Smooth muscle cell (in vitro differentiated cells): ENCODE measurements around the gene ZNF627. TPM values are rescaled to one million over a fixed set of nuclear protein-coding genes. Genes with fewer than 3 reads are reported as not detected.

Experiments used
- DNase-seq: peaks from one replicate; lab custom pipeline; 2025; ENCODE audit not compliant: unreplicated experiment; lab: John Stamatoyannopoulos, UW
- H2AFZ ChIP-seq: fragments of 200-600 bp; sonication (generic); 2 replicates; pipeline ENCODE4 v1.6.0; 2016; ENCODE audit warnings: antibody characterized with exemption, low read depth, mild to moderate bottlenecking
- H3F3A ChIP-seq: fragments of 200-600 bp; sonication (generic); 2 replicates; pipeline ENCODE4 v1.6.0; 2017; ENCODE audit warnings: antibody characterized with exemption, low read depth
- H3K27ac ChIP-seq: fragments of 200-600 bp; sonication (generic); 2 replicates; pipeline ENCODE4 v1.5.1; 2016; ENCODE audit warnings: low read depth, mild to moderate bottlenecking
- H3K27me3 ChIP-seq: fragments of 200-600 bp; sonication (generic); 2 replicates; pipeline ENCODE4 v1.6.1; 2016; ENCODE audit warnings: low read depth, mild to moderate bottlenecking
- H3K36me3 ChIP-seq: fragments of 200-600 bp; sonication (generic); 2 replicates; pipeline ENCODE4 v1.5.1; 2016; ENCODE audit warnings: low read depth
- H3K4me1 ChIP-seq: fragments of 200-600 bp; sonication (generic); 2 replicates; pipeline ENCODE4 v1.5.1; 2016; ENCODE audit warnings: low read depth
- H3K4me2 ChIP-seq: fragments of 200-600 bp; sonication (generic); 2 replicates; pipeline ENCODE4 v1.6.0; 2016; ENCODE audit warnings: mild to moderate bottlenecking
- H3K4me3 ChIP-seq: fragments of 200-600 bp; sonication (generic); 2 replicates; pipeline ENCODE4 v1.5.1; 2016; ENCODE audit warnings: mild to moderate bottlenecking
- H3K79me2 ChIP-seq: fragments of 200-600 bp; sonication (generic); 2 replicates; pipeline ENCODE4 v1.6.0; 2016; ENCODE audit warnings: low read depth, mild to moderate bottlenecking
- H3K9ac ChIP-seq: fragments of 200-600 bp; sonication (generic); 2 replicates; pipeline ENCODE4 v1.6.0; 2016; ENCODE audit warnings: low read depth
- H3K9me3 ChIP-seq: fragments of 200-600 bp; sonication (generic); replicated peaks from 2 replicates; pipeline ENCODE4 v1.5.1; 2016; ENCODE audit warnings: low read depth
- H4K20me1 ChIP-seq: fragments of 200-600 bp; sonication (generic); 2 replicates; pipeline ENCODE4 v1.6.0; 2016; ENCODE audit warnings: low read depth
- WGBS: methylation state at CpG from one replicate; pipeline ENCODE4 v1.1.7; 2016; ENCODE audit warnings: low lambda C conversion rate; 5-methylcytosine and 5-hydroxymethylcytosine counted together
- polyA plus RNA-seq: library from polyadenylated mRNA; unstranded; fragments of >200 nt; fragmentation: Nextera tagmentation; extraction: Ambion mirVana; gene quantifications from 2 replicates; pipeline ENCODE4 v1.2.1, GENCODE V29; 2016
- total RNA-seq: library from RNA; depleted of rRNA; stranded (reverse); fragments of >200 nt; gene quantifications from 2 replicates; pipeline ENCODE4 v1.2.3, GENCODE V29; 2014
- TF ChIP-seq, protein P1 (sequence below): fragments of 200-600 bp; sonication (generic); IDR thresholded peaks from 2 replicates; pipeline ENCODE4 v1.5.1; 2017; ENCODE audit warnings: borderline replicate concordance, mild to moderate bottlenecking, antibody characterized with exemption; ENCODE audit not compliant: insufficient read depth, poor library complexity, severe bottlenecking

The ZNF627 gene
- total and polyA plus RNA-seq, 2 experiments from 2014 or later = 10.6 to 24.1 TPM

DNA sequence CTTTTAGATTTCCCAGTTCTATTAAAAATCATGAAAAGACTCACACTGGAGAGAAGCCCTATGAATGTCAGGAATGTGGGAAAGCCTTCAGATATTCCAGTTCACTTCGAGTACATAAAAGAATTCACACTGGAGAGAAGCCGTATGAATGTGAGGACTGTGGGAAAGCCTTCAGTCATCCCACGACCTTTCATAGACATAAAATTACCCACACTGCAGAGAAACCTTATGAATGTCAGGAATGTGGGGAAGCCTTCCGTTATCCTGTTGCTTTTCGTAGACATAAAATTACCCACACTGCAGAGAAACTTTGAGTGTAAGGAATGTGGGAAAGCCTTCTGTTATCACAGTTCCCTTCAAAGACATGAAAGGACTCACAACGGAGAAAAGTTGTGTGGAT lies 55.2 kb downstream of the ZNF627 start:
- H2AFZ ChIP-seq = no peak overlapping the region
- TF ChIP-seq, protein P1, sequence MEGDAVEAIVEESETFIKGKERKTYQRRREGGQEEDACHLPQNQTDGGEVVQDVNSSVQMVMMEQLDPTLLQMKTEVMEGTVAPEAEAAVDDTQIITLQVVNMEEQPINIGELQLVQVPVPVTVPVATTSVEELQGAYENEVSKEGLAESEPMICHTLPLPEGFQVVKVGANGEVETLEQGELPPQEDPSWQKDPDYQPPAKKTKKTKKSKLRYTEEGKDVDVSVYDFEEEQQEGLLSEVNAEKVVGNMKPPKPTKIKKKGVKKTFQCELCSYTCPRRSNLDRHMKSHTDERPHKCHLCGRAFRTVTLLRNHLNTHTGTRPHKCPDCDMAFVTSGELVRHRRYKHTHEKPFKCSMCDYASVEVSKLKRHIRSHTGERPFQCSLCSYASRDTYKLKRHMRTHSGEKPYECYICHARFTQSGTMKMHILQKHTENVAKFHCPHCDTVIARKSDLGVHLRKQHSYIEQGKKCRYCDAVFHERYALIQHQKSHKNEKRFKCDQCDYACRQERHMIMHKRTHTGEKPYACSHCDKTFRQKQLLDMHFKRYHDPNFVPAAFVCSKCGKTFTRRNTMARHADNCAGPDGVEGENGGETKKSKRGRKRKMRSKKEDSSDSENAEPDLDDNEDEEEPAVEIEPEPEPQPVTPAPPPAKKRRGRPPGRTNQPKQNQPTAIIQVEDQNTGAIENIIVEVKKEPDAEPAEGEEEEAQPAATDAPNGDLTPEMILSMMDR = no peak
- peaks cover 27% of the 10 kb centered on the region for H3K36me3 ChIP-seq
- WGBS = 97% methylated on average over 6 of the region's 6 CpGs
- no peak overlapping the region for H3K4me2 ChIP-seq
- H3K4me1 ChIP-seq = no peaks in the 10 kb centered on the region
- H4K20me1 ChIP-seq = no peaks in the 10 kb centered on the region
- H3K9ac ChIP-seq = no peak overlapping the region
- no peaks in the 10 kb centered on the region for H3K79me2 ChIP-seq
- H3K4me3 ChIP-seq = no peak overlapping the region
- H3K27ac ChIP-seq = no peak overlapping the region
- no peaks in the 10 kb centered on the region for H3K27me3 ChIP-seq
- no peaks in the 10 kb centered on the region for H3F3A ChIP-seq
- no peak for DNase-seq
- peaks cover 28% of the 10 kb centered on the region for H3K9me3 ChIP-seq

DNA sequence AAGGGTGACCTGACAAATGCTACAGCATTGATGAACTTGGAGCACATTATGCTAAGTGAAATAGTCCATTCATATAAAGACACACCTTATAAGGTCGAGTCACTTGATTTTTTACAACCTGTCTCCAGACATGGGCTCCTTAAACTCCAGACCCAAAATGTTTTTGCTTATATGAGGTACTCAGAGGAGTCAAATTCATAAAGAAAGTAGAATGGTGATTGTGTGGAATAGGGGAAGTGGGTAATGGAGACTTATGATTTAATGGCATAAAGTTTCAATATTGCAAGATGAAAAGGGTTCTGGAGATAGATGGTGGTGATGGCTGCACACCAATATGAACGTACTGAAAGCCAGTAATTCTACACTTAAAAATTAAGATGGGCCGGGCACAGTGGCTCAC lies 59.3 kb downstream of the ZNF627 start:
- Histone ChIP-seq H3K27ac (no peak overlapping the region), H3K4me3 (no peak overlapping the region), H3K79me2 (no peaks in the 10 kb centered on the region), H3F3A (no peaks in the 10 kb centered on the region), H3K9ac (no peak overlapping the region), H3K9me3 (peaks cover 21% of the 10 kb centered on the region), H3K4me1 (no peaks in the 10 kb centered on the region), H3K36me3 (peaks cover 22% of the 10 kb centered on the region), H2AFZ (no peak overlapping the region), H3K4me2 (no peak overlapping the region), H3K27me3 (no peaks in the 10 kb centered on the region), H4K20me1 (no peaks in the 10 kb centered on the region)
- TF ChIP-seq, protein P1 = no peak
- WGBS = 98% methylated on average over 3 of the region's 3 CpGs
- DNase-seq = no peak

DNA sequence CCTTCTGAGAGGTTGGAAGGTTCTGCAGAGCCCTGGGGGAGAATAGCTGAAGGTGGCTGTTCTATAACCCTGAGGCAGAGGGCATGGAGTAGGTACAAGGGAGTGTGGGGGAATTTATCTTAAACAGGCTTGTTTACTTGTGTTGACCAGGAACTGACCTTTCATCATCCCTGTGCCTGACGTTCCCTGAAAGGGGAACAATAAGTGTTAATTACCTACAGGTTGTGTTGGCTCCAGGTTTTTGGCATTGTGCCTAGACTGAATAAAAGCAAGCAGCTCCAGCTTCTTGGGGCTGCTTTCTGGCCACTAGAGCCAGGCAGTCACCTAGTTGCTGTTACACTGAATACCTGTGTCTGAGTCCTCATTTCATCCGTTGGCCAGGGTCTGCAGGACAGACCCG lies 60.0 kb downstream of the ZNF627 start:
- Histone ChIP-seq H3K4me2 (no peak overlapping the region), H3K4me3 (no peak overlapping the region), H3K79me2 (no peaks in the 10 kb centered on the region), H3K9me3 (peaks cover 13% of the 10 kb centered on the region), H3K36me3 (peaks cover 15% of the 10 kb centered on the region), H3K9ac (no peak overlapping the region), H3K27me3 (no peaks in the 10 kb centered on the region), H3K4me1 (no peaks in the 10 kb centered on the region), H2AFZ (no peak overlapping the region), H3K27ac (no peak overlapping the region), H3F3A (no peaks in the 10 kb centered on the region), H4K20me1 (no peaks in the 10 kb centered on the region)
- TF ChIP-seq, protein P1 = no peak
- 81% methylated on average over 3 of the region's 3 CpGs for WGBS
- DNase-seq = no peak

DNA sequence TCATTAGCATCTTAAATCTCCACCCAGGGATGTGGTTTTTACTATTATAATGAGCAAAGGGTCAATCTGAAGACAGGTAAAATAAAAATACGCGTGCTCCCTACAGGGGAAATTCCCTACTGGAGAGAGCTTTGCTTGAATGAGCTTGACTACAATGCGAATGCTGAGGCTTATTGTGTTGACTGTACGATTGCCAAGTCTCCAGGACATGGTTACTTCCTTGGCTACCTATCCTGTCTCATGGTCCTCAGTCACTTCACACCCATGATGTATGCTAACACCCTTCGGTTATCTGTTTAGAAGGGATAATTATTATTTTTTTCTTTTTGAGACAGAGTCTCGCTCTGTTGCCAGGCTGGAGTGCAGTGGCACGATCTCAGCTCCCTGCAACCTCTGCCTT lies 61.7 kb downstream of the ZNF627 start:
- H2AFZ ChIP-seq = no peak overlapping the region
- 90% methylated on average over 7 of the region's 7 CpGs for WGBS
- no peaks in the 10 kb centered on the region for H3K9me3 ChIP-seq
- H3K27me3 ChIP-seq = no peaks in the 10 kb centered on the region
- no peak overlapping the region for H3K9ac ChIP-seq
- TF ChIP-seq, protein P1 = no peak
- H3K4me2 ChIP-seq = no peak overlapping the region
- DNase-seq = no peak
- H4K20me1 ChIP-seq = no peaks in the 10 kb centered on the region
- no peaks in the 10 kb centered on the region for H3K79me2 ChIP-seq
- H3K27ac ChIP-seq = no peak overlapping the region
- H3K4me1 ChIP-seq = no peaks in the 10 kb centered on the region
- H3F3A ChIP-seq = no peaks in the 10 kb centered on the region
- no peak overlapping the region for H3K4me3 ChIP-seq
- H3K36me3 ChIP-seq = no peaks in the 10 kb centered on the region
